GM21447 (cell line): ENCODE data around the gene POLD1.
"Not testable (repeated sequence)": the region's sequence is repeated elsewhere in the genome, so short reads cannot be mapped to it uniquely, and the experiment has no call there.

Experiments
- ATAC-seq: cut with Tn5 transposase; IDR thresholded peaks from one replicate; pipeline ENCODE4 v1.9.1; 2021; ENCODE audit not compliant: unreplicated experiment

POLD1 gene

GRCh38 chr19:50383852-50384684, at the start of gene POLD1:
POLD1 (plus strand) TSS chr19:50384347; CDS start chr19:50398852, 14,505 bp downstream.
- peak; percentile 78 for ATAC-seq

GRCh38 chr19:50334741-50335421, 49.3 kb upstream of the POLD1 start:
- no peak for ATAC-seq

GRCh38 chr19:50337031-50337430, 47.1 kb upstream of the POLD1 start:
- ATAC-seq: not testable (repeated sequence)

- ATAC-seq: no peak
Measured at GRCh38 chr19:50340331-50340730, 43.8 kb upstream of the POLD1 start.

GRCh38 chr19:50341091-50341564, 43.0 kb upstream of the POLD1 start:
- ATAC-seq: peak; percentile 65

GRCh38 chr19:50344661-50345318, 39.4 kb upstream of the POLD1 start:
- ATAC-seq: no peak

GRCh38 chr19:50347089-50347581, 37.0 kb upstream of the POLD1 start:
- ATAC-seq: not testable (repeated sequence)

- ATAC-seq: no peak
Measured at GRCh38 chr19:50349277-50350057, 34.7 kb upstream of the POLD1 start.

- no peak for ATAC-seq
Measured at GRCh38 chr19:50352242-50352641, 31.9 kb upstream of the POLD1 start.

- ATAC-seq: not testable (repeated sequence)
Measured at GRCh38 chr19:50353487-50353880, 30.7 kb upstream of the POLD1 start.

GRCh38 chr19:50356691-50357177, 27.4 kb upstream of the POLD1 start:
- ATAC-seq: no peak

GRCh38 chr19:50357178-50358100, 26.7 kb upstream of the POLD1 start:
- peak; percentile 48 for ATAC-seq

- ATAC-seq: no peak
Measured at GRCh38 chr19:50358483-50359327, 25.4 kb upstream of the POLD1 start.

GRCh38 chr19:50359328-50359818, 24.8 kb upstream of the POLD1 start:
- ATAC-seq: no peak

GRCh38 chr19:50361290-50362029, 22.7 kb upstream of the POLD1 start:
- ATAC-seq: no peak

GRCh38 chr19:50362030-50362412, 22.1 kb upstream of the POLD1 start:
- no peak for ATAC-seq

- no peak for ATAC-seq
Measured at GRCh38 chr19:50362656-50363424, 21.3 kb upstream of the POLD1 start.
